ENCODE data around the gene TRIB2.
A peak's percentile ranks its signal among the peaks of the same experiment; 100 is the strongest.
"Not testable (repeated sequence)": the region's sequence is repeated elsewhere in the genome, so short reads cannot be mapped to it uniquely, and the experiment has no call there.

The TRIB2 gene

GRCh38 chr2:12716282-12717190 lies at the start of gene TRIB2:
TRIB2 (plus strand) TSS chr2:12716936; CDS start chr2:12718308, 1,372 bp downstream.
- DNase-seq, result peak; percentile 92

GRCh38 chr2:12669036-12669435 lies 47.7 kb upstream of the TRIB2 start:
- no peak for DNase-seq

- DNase-seq, result no peak
Measured at GRCh38 chr2:12672711-12673315, 43.9 kb upstream of the TRIB2 start.

GRCh38 chr2:12674644-12675328 lies 42.0 kb upstream of the TRIB2 start:
- no peak for DNase-seq

GRCh38 chr2:12675352-12675795 lies 41.4 kb upstream of the TRIB2 start:
- no peak for DNase-seq

- DNase-seq, result no peak
Measured at GRCh38 chr2:12675801-12676200, 40.9 kb upstream of the TRIB2 start.

GRCh38 chr2:12676771-12677170 lies 40.0 kb upstream of the TRIB2 start:
- DNase-seq, result no peak

- DNase-seq, result no peak
Measured at GRCh38 chr2:12678186-12678585, 38.5 kb upstream of the TRIB2 start.

GRCh38 chr2:12679550-12680072 lies 37.1 kb upstream of the TRIB2 start:
- DNase-seq, result no peak

- DNase-seq, result not testable (repeated sequence)
Measured at GRCh38 chr2:12680115-12680514, 36.6 kb upstream of the TRIB2 start.

GRCh38 chr2:12682017-12682416 lies 34.7 kb upstream of the TRIB2 start:
- DNase-seq, result no peak

- DNase-seq, result no peak
Measured at GRCh38 chr2:12683457-12684100, 33.2 kb upstream of the TRIB2 start.

GRCh38 chr2:12684471-12684936 lies 32.2 kb upstream of the TRIB2 start:
- no peak for DNase-seq

GRCh38 chr2:12685145-12685544 lies 31.6 kb upstream of the TRIB2 start:
- DNase-seq, result no peak

GRCh38 chr2:12685956-12686355 lies 30.8 kb upstream of the TRIB2 start:
- no peak for DNase-seq

GRCh38 chr2:12686708-12687283 lies 29.9 kb upstream of the TRIB2 start:
- no peak for DNase-seq

GRCh38 chr2:12688091-12688490 lies 28.6 kb upstream of the TRIB2 start:
- DNase-seq, result no peak

GRCh38 chr2:12688893-12689292 lies 27.8 kb upstream of the TRIB2 start:
- no peak for DNase-seq

- DNase-seq, result no peak
Measured at GRCh38 chr2:12693509-12693908, 23.2 kb upstream of the TRIB2 start.

- no peak for DNase-seq
Measured at GRCh38 chr2:12694990-12695774, 21.6 kb upstream of the TRIB2 start.

- no peak for DNase-seq
Measured at GRCh38 chr2:12697617-12698016, 19.1 kb upstream of the TRIB2 start.

GRCh38 chr2:12700989-12701388 lies 15.7 kb upstream of the TRIB2 start:
- DNase-seq, result no peak
